SU-DHL-6 (cell line): ENCODE data around the gene TLCD2.

ENCODE experiments used
- EZH2phosphoT487 ChIP-seq: fragments of 200-600 bp; sonication (generic), shearing (Covaris generic); conservative IDR thresholded peaks from 2 replicates; pipeline ENCODE4 v1.6.1; 2018; ENCODE audit warnings: mild to moderate bottlenecking, antibody characterized with exemption, low read length, moderate library complexity, mixed read lengths
- TF ChIP-seq, protein P1 (sequence below): fragments of 200-600 bp; sonication (generic); IDR thresholded peaks from one replicate; pipeline ENCODE4 v1.5.1; 2017; ENCODE audit warnings: antibody characterized with exemption, mild to moderate bottlenecking, low read length, moderate library complexity; ENCODE audit not compliant: insufficient read depth, poor library complexity, severe bottlenecking

- TF ChIP-seq, protein P1, sequence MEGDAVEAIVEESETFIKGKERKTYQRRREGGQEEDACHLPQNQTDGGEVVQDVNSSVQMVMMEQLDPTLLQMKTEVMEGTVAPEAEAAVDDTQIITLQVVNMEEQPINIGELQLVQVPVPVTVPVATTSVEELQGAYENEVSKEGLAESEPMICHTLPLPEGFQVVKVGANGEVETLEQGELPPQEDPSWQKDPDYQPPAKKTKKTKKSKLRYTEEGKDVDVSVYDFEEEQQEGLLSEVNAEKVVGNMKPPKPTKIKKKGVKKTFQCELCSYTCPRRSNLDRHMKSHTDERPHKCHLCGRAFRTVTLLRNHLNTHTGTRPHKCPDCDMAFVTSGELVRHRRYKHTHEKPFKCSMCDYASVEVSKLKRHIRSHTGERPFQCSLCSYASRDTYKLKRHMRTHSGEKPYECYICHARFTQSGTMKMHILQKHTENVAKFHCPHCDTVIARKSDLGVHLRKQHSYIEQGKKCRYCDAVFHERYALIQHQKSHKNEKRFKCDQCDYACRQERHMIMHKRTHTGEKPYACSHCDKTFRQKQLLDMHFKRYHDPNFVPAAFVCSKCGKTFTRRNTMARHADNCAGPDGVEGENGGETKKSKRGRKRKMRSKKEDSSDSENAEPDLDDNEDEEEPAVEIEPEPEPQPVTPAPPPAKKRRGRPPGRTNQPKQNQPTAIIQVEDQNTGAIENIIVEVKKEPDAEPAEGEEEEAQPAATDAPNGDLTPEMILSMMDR: no peak
- TF ChIP-seq EZH2phosphoT487: no peak
Measured at GRCh38 chr17:1712271-1712670, 2.1 kb upstream of the TLCD2 start.
